GM19455 (cell line): ENCODE measurements around the gene PRODH.
"Not testable (repeated sequence)": the region's sequence is repeated elsewhere in the genome, so short reads cannot be mapped to it uniquely, and the experiment has no call there.

ENCODE experiments used
- ATAC-seq: cut with Tn5 transposase; IDR thresholded peaks from one replicate; pipeline ENCODE4 v1.9.1; 2021; ENCODE audit not compliant: unreplicated experiment

The PRODH gene

GRCh38 chr22:18935889-18936529, at the start of gene PRODH:
Gene PRODH, minus strand, starts transcription at chr22:18936293. Its CDS starts 6 bp downstream, at chr22:18936287.
- no peak for ATAC-seq

GRCh38 chr22:18985780-18986179, 49.7 kb upstream of the PRODH start:
- no peak for ATAC-seq

GRCh38 chr22:18984564-18984963, 48.5 kb upstream of the PRODH start:
- no peak for ATAC-seq

- no peak for ATAC-seq
Measured at GRCh38 chr22:18983120-18983651, 47.1 kb upstream of the PRODH start.

GRCh38 chr22:18980829-18981228, 44.7 kb upstream of the PRODH start:
- ATAC-seq = no peak

GRCh38 chr22:18979957-18980356, 43.9 kb upstream of the PRODH start:
- ATAC-seq = no peak

GRCh38 chr22:18978506-18978905, 42.4 kb upstream of the PRODH start:
- ATAC-seq = no peak

- ATAC-seq = no peak
Measured at GRCh38 chr22:18977824-18978425, 41.8 kb upstream of the PRODH start.

- no peak for ATAC-seq
Measured at GRCh38 chr22:18976197-18976751, 40.2 kb upstream of the PRODH start.

- ATAC-seq = no peak
Measured at GRCh38 chr22:18975434-18976196, 39.5 kb upstream of the PRODH start.

- ATAC-seq = no peak
Measured at GRCh38 chr22:18974477-18975180, 38.5 kb upstream of the PRODH start.

- ATAC-seq = no peak
Measured at GRCh38 chr22:18973264-18974031, 37.4 kb upstream of the PRODH start.

- not testable (repeated sequence) for ATAC-seq
Measured at GRCh38 chr22:18972591-18972990, 36.5 kb upstream of the PRODH start.

- not testable (repeated sequence) for ATAC-seq
Measured at GRCh38 chr22:18972029-18972428, 35.9 kb upstream of the PRODH start.

GRCh38 chr22:18971321-18971751, 35.2 kb upstream of the PRODH start:
- ATAC-seq = no peak

GRCh38 chr22:18970948-18971315, 34.8 kb upstream of the PRODH start:
- ATAC-seq = no peak

- ATAC-seq = no peak
Measured at GRCh38 chr22:18970176-18970947, 34.3 kb upstream of the PRODH start.

GRCh38 chr22:18969158-18969942, 33.3 kb upstream of the PRODH start:
- not testable (repeated sequence) for ATAC-seq
